Activated CD4-positive, alpha-beta T cell treated with anti-CD3 and anti-CD28 coated beads, Interleukin-2, amount 50 U/mL, for 1 hour (primary cell): ENCODE data around the gene TARS1.

Source experiments
- DNase-seq: peaks from one replicate; pipeline ENCODE4 v3.0.0-alpha.2; 2020

The TARS1 gene

DNA sequence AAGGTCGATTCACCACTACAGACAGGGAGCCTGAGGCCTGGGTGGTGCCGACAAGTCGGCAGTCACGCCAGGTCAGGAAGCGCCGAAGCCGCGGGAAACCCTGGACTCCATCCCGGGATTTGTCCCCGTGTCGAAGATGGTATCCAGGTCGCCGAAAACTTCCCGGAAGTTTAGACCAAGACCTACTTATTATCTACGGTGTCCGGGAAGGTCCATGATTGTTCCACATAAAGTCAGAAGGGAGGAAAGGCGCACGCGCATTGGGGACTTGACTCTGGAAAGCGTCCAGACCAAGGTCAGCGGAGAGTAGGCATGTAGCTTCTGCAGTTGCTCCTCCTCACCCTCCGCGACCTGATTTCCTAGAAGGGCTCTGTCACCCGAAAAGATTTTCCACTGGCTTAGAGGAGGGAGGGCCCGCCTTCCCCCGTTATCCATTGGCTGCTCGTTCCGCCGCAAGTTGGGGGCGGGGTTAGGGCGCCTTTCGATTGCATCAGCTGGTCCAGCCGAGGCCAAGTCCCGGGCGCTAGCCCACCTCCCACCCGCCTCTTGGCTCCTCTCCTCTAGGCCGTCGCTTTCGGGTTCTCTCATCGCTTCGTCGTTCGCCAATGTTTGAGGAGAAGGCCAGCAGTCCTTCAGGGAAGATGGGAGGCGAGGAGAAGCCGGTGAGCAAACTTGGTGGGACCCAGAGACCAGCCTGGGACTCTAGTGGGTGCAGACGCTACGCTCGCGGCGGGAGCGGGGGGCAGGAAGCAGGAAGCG is at the start of gene TARS1:
TSS of gene TARS1 (plus strand) at position 484 of the 759 bp plus-strand sequence. CDS start at position 606, 122 bp downstream.
- peak; percentile 89 for DNase-seq

DNA sequence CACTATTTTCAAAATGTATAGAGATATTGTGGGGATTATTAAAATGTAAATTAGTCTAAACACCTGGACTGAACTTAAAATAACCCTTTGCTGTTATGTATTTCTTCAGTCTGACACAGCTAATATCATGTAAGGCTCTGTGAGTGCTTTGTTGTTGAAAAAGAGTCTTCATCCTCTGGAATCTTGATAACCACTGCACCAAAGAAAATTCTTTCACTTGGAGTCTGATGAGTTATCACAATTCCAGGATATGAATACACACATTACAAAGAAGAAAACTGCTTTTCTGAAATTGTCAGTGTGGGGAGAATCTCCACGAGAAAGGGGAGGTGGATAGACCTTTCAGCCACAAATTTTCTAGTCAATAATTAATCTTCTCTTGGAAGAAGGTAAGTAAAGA is 42.3 kb upstream of the TARS1 start:
- no peak for DNase-seq

DNA sequence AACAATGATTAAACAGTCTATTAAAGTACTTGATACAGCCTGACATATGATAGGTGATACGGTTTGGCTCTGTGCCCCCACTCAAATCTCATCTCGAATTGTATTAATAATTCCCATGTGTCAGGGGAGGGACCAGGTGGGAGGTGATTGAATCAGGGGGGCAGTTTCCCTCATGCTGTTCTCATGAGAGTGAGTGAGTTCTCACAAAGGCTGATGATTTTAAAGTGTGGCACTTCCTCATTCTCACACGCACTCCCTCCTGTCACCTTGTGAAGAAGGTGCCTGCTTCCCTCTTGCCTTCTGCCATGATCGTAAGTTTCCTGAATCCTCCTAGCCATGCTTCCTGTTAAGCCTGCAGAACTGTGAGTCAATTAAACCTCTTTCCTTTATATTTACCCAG is 40.1 kb upstream of the TARS1 start:
- no peak for DNase-seq

DNA sequence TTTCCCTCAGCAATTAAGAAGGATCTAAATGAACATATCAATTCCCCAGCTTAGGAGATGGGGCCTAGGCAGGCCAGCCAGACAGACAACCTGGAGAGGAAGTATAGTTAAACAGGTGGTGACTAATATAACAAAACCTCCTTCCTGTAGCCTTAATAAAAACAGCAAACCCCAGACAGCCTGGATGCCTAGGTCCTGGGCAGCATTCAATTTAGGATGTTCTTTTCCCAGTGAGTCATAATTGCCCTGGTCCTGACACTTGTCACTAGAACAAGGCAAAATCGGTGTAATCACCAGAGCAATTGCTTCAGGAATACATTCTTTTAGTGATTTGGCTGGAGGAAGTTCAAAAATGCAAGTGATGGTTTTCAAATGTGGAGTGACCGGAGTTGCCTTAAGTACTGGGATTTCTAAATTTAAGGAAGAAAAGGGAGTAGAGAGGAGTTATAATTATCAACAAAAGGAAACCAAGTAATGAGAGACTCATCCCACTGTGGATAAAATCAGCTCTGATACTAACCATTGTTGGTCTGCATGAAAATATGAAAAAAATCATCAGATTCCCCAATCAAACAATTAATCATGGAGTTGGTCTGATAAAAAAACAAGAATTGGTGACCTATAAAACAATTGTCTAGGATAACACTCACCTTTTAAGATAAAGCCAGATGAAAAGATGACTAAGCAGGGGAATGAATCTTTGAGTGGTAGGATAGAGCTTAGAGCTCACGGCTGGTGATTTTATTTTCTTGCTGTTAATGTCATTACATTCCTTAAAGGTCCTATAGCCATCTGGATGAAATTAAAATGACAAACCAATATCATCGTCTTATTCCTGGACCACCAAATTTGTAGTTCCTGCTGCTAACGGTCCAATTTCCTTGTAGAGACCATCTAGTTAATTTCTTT is 39.0 kb upstream of the TARS1 start:
- DNase-seq = no peak

DNA sequence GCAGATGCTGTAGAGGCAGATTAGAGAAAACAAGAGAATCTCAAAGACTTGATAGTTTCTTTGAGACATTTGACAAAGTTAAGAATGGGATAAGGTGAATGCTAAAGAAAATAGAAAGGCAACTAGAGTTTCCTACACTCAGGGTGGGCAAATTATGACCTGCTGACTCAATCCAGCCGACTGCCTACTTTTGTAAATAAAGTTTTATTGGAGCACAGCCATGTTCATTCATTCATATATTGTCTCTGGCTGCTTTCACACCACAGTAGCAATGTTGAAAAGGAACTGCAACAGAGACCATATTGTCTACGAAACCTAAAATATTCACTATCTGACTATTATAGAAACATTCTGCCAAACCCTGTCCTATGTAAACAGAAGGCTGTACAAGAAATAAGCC is 37.6 kb upstream of the TARS1 start:
- no peak for DNase-seq

DNA sequence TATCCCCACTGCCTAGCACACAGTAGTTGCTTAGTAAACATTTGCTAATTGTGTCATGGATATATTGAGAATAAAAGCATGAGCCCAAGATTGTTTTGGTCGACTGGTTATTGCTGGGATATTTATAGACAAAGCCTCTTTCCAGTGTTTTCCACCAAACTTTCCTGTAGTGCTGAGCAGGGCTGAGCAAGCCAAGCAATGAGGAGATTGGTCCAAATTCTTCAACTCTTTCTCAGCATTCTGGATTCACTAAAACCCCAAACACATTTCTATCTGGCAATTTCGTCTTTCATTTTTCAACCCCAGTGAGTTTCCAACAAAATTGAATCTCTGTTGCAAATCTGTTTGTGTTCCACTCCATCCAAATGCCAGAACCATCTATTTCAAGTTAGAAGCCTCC is 31.9 kb upstream of the TARS1 start:
- no peak for DNase-seq

DNA sequence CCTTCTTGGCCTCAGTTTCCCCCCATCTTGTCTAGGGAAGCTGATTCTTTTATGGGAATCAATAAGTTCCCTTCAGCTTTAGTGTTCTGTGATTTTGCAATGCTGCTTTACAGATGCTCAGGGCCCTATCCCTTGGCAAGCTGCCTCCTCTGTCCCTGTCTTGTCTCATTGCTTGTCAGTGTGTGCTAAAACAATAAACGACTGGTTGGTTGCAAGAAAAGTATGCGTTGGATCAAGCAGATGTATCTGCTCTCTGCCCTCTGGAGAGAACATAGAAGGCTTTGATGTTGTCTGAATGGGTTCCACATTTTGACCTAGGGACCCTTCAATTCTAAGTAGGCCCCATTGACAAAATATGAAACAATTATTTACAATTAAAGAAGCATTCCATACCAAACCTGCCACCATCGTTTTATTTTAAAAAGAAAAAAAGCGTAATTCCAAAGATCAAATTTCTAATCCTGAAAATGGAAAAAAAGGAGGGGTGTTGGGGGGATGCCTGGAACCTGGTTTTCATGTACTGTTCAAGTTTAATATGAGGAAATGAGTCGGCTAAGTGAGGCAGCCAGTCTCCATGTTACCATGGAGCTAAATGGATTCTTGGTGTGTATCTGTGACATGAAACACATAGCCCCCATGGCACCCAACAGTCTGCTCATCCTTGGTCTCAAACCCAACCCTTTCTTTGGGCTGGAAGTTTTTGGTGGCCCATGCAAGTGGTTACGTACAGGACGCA is 31.2 kb upstream of the TARS1 start:
- DNase-seq = no peak

DNA sequence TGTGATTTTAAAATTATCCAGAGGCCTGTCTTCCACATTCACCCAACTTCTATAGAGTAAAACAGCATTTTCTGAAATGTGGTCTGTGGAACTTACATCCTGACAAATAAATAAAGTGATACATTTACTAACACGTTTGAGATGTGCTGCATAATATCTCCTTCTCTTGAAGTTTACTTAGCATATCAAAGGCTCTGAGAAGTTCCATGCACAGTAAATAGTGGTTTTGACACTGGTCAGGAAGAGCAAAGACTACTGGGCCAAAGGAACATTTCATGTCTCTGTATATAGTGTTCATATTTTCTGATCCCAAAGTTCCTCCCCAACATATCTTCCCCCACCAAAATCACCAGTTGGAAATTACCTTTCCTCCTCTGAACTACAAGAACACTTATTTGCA is 30.5 kb upstream of the TARS1 start:
- DNase-seq = no peak

DNA sequence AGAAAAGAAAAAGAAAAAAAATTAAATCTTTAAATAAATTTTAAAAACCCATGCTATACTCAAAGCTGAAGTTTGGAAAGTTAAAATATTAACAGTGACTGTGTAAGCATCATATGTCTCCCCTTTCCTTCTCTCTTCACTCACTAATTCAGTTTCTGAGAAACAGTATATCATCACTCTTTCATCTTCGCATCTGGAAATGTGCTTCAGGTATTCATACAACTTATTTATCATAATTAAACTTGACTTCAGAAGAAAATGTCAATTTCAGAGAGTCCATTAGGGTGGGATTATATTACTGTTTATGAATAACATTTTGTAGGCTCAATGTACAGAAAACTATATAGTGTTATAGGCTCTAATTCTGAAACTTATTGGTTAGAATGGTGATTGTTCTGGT is 29.3 kb upstream of the TARS1 start:
- no peak for DNase-seq

DNA sequence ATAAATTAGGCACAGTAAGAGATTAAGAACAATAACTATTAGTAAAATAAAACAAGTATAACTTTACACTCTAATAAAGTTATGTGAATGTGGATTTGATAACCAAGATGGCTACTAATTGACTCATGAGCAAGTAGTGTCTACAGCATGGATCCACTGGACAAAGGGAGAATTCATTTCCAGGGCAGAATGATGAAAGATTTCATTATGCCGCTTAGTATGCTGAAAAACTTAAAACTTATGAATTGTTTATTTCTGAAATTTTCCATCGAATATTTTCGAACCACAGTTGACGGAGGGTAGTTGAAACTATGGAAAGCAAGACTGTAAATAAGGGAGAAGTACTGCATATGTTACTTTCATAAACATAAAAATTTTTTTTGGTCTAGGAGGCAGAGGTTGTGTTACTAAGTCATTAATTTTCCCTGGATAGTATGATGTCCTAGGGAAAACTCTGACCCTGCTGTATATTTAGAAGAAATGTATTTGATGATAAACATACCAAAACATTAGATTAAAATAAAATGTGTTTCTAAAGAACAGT is 24.9 kb upstream of the TARS1 start:
- DNase-seq = no peak

DNA sequence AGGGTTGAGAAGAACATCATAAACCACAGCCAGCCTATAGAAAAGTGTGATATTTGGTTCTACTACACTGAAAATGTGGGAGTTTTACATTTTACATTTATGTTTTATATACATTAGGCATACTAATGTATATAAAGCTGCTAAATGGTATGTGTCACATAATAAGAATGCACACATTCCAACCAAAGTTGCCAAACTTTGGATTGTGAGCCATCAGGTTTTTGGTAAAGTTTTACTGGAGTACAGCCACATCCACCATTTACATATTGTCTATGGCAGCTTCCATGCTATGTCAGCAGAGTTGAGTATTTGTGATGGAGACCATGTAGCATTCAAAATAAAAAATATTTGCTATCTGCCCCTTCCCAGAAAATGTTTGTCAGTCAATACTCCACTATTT is 23.1 kb upstream of the TARS1 start:
- DNase-seq = no peak

DNA sequence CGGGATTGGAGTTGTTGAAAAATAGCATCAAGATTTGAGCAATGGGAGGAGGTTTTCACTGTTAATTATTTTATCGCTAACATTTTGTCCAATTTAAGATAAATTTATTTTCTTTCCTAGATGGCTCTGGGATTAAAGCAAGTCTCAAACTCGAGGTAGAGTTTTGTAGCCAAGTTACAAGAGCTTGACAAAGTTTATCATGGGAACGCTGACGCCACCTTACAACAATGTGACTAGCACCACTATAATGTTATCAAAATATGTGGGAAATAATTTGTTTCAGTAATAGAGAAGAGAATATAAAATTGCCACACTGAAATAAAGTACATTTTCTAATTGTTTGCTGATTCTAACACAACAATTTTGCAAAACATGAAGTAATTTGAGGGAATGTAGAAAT is 19.8 kb upstream of the TARS1 start:
- no peak for DNase-seq

DNA sequence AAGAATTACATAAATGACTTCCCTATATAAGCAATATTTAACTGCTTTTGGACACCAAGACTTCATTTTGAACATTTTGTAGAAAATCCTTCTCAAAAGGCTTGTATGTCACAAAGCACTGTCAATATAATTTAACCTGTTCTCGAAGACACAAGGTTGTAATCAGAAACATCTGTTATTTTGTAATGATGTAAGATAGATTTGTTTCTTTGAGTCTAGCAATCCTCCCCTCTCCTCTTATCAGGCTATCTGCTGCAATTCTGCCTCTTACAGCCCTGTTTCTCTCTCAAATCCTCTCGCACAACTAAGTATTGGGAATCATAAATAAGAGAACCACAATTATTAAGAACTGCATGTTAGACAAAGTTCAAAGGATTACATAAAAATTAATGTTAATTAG is 18.6 kb upstream of the TARS1 start:
- DNase-seq = no peak

DNA sequence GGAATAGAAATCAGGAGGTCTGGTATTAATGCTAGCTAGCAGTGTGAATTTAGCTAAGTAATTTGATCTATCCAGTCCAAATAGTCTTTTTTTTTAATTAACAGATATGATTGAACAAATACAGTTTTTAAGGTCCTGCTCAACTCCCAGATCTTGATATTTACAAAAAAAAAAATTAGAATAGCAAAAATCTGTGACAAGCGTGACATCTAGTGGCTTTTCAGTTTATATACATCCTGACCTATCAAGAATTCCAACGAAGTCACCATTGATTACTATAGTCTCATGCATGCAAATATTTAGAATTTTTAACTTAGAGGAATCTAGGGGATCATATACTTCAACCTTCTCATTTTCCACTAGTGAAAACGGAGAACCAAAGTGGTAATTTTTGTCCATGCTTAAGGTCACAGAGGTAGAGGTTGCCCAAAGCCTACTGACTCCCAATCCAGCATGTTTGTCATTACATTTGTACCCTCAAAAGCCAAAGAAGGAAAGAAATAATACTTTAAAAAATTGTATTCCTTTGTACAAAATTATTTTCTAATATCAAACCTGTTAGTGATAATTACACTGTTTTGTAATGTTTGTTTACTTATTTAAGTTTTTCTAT is 17.6 kb upstream of the TARS1 start:
- DNase-seq = no peak

DNA sequence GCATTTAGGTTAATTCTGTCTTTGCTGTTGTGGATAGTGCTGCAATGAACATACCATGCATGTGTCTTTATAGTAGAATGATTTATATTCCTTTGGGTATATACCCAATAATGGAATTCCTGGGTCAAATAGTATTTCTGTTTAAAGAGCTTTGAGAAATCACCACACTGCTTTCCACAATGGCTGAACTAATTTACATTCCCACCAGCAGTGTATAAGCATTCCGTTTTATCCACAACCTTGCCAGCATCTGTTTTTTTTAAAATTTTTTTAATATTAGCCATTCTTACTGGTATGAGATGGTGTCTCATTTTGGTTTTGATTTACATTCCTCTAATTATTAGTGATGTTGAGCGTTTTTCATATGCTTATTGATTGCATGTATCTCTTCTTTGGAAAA is 15.5 kb upstream of the TARS1 start:
- DNase-seq = no peak

DNA sequence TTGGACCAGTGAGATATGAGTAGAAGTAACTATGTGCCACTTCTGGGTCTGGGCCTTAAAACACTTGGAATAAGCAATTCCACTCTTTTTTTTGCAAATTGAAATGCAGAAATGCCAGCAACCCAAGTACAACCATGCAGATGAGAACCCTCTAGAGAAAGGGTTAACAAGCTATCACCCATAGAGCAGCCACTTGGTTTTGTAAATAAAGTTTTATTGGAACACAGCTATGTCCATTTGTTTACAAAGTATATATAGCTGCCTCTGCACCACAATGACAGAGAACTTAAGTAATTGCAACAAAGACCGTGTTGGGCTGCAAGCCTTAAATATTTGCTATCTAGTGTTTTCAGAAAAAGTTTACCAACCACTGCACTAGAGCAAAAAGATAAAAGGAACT is 9.8 kb upstream of the TARS1 start:
- no peak for DNase-seq

DNA sequence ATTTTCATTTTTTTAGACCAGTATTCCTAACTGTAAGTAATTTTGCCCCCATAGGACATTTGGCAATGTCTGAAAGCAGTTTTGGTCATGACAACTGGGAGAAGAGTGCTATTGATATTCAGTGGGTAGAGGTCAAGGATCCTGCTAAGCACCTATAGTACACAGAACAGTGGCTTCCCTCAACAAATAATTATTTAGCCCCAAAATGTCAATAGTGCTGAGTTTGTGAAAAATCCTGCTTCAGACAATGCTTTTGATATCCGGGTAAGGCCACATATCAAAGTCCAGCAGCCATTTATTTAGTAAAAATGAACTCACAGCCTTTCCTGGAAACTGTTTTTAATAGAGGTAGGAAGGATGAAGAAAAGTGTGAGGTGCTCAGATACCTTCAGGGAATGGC is 8.1 kb upstream of the TARS1 start:
- no peak for DNase-seq

DNA sequence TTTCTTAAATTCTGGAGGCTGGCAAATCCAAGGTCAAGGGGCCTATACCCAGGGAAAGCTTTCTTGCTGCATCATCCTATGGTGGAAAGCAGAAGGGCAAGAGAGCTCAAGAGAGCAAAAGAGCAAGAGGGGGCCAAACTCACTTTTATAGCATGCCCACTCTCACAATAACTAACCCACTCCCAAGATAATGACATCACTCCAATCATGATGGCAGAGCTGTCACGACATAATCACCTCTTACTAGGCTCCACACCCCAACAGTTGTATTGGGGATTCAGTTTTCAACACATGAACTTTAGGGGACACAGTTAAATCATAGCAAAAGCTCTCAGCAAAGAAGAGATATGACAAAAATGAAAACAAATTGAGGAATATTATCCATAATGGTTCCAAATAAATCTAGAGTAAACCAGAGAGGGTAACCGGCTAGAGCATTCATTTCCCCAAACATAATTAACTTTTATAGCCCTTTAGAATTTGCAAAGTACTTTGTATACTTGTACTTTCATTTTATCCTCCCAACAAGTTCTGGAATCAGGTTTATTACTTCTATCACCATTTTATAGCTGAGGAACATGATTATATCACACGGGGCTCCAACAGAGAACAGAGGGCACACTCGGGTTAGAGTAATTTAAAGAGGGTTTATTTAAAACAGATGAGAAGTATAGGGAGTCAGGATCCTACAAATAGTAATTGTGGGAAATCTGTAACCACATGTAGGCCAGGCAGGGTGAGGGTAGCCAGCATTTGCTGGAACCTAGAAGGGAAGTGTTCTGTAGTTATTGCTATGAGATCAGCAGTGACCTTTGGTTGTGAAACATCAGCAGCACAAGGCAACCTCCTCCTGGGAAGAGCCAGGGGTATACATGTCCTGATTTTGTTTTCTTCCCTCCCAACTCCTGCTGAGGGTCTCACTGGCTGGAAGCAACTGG is 7.2 kb upstream of the TARS1 start:
- no peak for DNase-seq

DNA sequence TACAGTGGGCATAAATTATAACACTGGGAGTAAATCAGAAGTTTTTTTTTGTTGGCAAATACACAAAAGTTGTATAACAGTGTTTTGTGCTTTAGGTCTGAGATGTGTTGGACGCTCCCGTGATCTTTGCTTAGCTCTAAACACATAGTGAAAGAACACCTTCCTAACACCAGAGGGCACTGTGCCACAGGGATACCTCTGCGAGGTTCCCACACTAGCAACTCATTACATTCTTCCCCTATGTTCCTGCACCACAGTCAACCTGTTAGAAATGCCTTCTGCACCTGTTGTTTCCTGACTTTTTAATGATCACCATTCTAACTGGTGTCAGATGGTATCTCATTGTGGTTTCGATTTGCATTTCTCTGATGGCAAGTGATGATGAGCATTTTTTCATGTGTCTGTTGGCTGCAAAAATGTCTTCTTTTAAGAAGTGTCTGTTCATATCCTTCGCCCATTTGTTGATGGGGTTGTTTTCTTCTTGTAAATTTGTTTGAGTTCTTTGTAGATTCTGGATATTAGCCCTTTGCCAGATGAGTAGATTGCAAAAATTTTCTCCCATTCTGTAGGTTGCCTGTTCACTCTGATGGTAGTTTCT is 4.8 kb upstream of the TARS1 start:
- peak; percentile 51 for DNase-seq

DNA sequence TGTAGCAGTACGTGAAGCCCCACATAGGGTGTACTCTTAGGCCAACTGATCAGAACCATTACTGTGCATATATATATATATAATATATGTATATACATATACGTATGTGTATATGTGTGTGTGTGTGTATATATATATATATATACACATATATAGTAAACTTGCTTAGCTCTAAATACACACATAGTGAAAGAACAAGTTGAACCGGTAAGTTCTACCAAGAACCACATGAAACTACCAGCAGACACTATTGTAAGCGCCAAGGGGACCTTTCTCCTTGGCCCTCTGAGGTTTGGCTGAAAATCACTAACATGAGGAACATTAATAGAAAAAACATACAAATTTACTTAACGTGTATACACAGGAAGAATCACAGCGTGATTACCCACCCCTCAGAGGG is 1.8 kb upstream of the TARS1 start:
- DNase-seq = no peak

DNA sequence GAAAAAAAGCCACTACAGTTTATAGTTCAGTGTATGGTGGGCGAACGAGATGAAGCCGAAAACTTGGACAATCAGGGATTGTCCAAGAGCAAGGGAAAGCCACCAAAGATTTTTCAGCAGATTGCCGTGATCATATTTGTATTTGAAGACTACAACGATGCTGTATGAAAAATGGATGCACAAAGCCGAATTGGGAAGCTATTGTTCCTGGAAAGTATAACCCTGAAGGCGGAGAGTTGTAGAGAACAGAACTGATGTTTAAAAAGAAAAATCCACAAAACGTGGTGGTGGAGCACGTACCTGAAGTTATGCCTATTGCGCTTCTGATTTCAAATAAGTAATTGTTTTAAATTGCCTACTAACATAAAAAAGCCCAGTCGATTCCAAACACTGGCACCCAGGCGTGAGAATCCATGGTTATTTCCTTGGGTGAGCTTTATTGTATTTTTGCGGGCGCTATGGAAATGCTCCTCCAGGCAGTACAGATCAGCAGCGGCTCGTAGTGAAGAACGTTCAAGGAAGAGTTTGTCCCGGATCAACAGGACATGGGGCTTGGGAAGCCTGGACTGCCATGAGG is 772 bp upstream of the TARS1 start:
- no peak for DNase-seq
